ENCODE measurements around the gene GRB7. TPM values are rescaled to one million over a fixed set of nuclear protein-coding genes. Genes with fewer than 3 reads are reported as not detected.
"Not testable (repeated sequence)": the region's sequence is repeated elsewhere in the genome, so short reads cannot be mapped to it uniquely, and the experiment has no call there.

Gene GRB7
- polyA plus RNA-seq, 1 donor from 2014 or later, result not detected

- Mint-ChIP-seq H3K4me1 (peaks cover 46 to 61% (median 56%) of the 10 kb centered on the region in 3 donors), H3K4me3 (peak overlapping the region in 3 of 4 donors; percentile 87 to 94 (median 94)), H3K36me3 (peaks cover 8% of the 10 kb centered on the region), H3K27ac (peak overlapping the region; percentile 98 to 100 (median 100)), H3K27me3 (peaks cover 2% of the 10 kb centered on the region), H3K9me3 (no peaks in the 10 kb centered on the region)
Measured at GRCh38 chr17:39757176-39757662, 19.5 kb downstream of the GRB7 start.

GRCh38 chr17:39757931-39758873 is 20.5 kb downstream of the GRB7 start:
- no peaks in the 10 kb centered on the region for H3K9me3 Mint-ChIP-seq
- peaks cover 48 to 62% (median 52%) of the 10 kb centered on the region in 3 donors for H3K4me1 Mint-ChIP-seq
- H3K27ac Mint-ChIP-seq, result peak overlapping the region; percentile 98 to 100 (median 100)
- peaks cover 8% of the 10 kb centered on the region for H3K36me3 Mint-ChIP-seq
- peaks cover 2% of the 10 kb centered on the region for H3K27me3 Mint-ChIP-seq
- peak overlapping the region; percentile 23 to 94 (median 90) for H3K4me3 Mint-ChIP-seq

GRCh38 chr17:39759204-39759603 is 21.5 kb downstream of the GRB7 start:
- Mint-ChIP-seq H3K9me3 (no peaks in the 10 kb centered on the region), H3K27ac (peak overlapping the region; percentile 98 to 100 (median 100)), H3K36me3 (peaks cover 8% of the 10 kb centered on the region), H3K4me1 (peaks cover 48 to 59% (median 51%) of the 10 kb centered on the region in 3 donors), H3K27me3 (peaks cover 2% of the 10 kb centered on the region), H3K4me3 (peak overlapping the region in 3 of 4 donors; percentile 87 to 94 (median 89))

GRCh38 chr17:39761861-39762496 is 24.2 kb downstream of the GRB7 start:
- no peaks in the 10 kb centered on the region for H3K9me3 Mint-ChIP-seq
- H3K27me3 Mint-ChIP-seq, result peaks cover 2% of the 10 kb centered on the region
- H3K27ac Mint-ChIP-seq, result peak overlapping the region; percentile 29 to 40 (median 39)
- H3K36me3 Mint-ChIP-seq, result peaks cover 13% of the 10 kb centered on the region
- peak overlapping the region in 1 of 4 donors; percentile 41 for H3K4me3 Mint-ChIP-seq
- peaks cover 50 to 62% (median 58%) of the 10 kb centered on the region in 3 donors for H3K4me1 Mint-ChIP-seq

GRCh38 chr17:39763051-39763820 is 25.5 kb downstream of the GRB7 start:
- H3K27ac Mint-ChIP-seq, result peak overlapping the region in 1 of 3 donors; percentile 40
- no peaks in the 10 kb centered on the region for H3K9me3 Mint-ChIP-seq
- H3K4me3 Mint-ChIP-seq, result peak overlapping the region in 1 of 4 donors; percentile 3
- H3K4me1 Mint-ChIP-seq, result peaks cover 50 to 59% (median 55%) of the 10 kb centered on the region in 3 donors
- H3K36me3 Mint-ChIP-seq, result peaks cover 13% of the 10 kb centered on the region
- peaks cover under 1% of the 10 kb centered on the region for H3K27me3 Mint-ChIP-seq

GRCh38 chr17:39764171-39764570 is 26.4 kb downstream of the GRB7 start:
- peaks cover 47 to 58% (median 52%) of the 10 kb centered on the region in 3 donors for H3K4me1 Mint-ChIP-seq
- peak overlapping the region in 2 of 3 donors; percentile 70 to 91 for H3K27ac Mint-ChIP-seq
- H3K4me3 Mint-ChIP-seq, result peak overlapping the region in 1 of 4 donors; percentile 5
- H3K36me3 Mint-ChIP-seq, result peaks cover 10% of the 10 kb centered on the region
- H3K9me3 Mint-ChIP-seq, H3K27me3 Mint-ChIP-seq: not testable (repeated sequence)

GRCh38 chr17:39765175-39765574 is 27.4 kb downstream of the GRB7 start:
- Mint-ChIP-seq H3K27ac (peak overlapping the region; percentile 70 to 91 (median 90)), H3K9me3 (no peaks in the 10 kb centered on the region), H3K4me1 (peaks cover 47 to 60% (median 54%) of the 10 kb centered on the region in 3 donors), H3K27me3 (no peaks in the 10 kb centered on the region), H3K4me3 (peak overlapping the region in 3 of 4 donors; percentile 5 to 71 (median 18)), H3K36me3 (peaks cover 11% of the 10 kb centered on the region)

- H3K27ac Mint-ChIP-seq, result peak overlapping the region; percentile 70 to 91 (median 90)
- peak overlapping the region in 2 of 4 donors; percentile 43 to 74 for H3K4me3 Mint-ChIP-seq
- no peaks in the 10 kb centered on the region for H3K27me3 Mint-ChIP-seq
- no peaks in the 10 kb centered on the region for H3K9me3 Mint-ChIP-seq
- H3K36me3 Mint-ChIP-seq, result peaks cover 11% of the 10 kb centered on the region
- H3K4me1 Mint-ChIP-seq, result peaks cover 52 to 66% (median 60%) of the 10 kb centered on the region in 3 donors
Measured at GRCh38 chr17:39765766-39766165, 28.0 kb downstream of the GRB7 start.

- peaks cover 13% of the 10 kb centered on the region for H3K36me3 Mint-ChIP-seq
- peak overlapping the region; percentile 70 to 90 (median 76) for H3K27ac Mint-ChIP-seq
- H3K27me3 Mint-ChIP-seq, result no peaks in the 10 kb centered on the region
Measured at GRCh38 chr17:39767147-39767546, 29.4 kb downstream of the GRB7 start.

GRCh38 chr17:39769974-39770587 is 32.3 kb downstream of the GRB7 start:
- Mint-ChIP-seq H3K27ac (peak overlapping the region; percentile 87 to 98 (median 89)), H3K4me1 (peaks cover 75 to 88% (median 81%) of the 10 kb centered on the region in 3 donors), H3K4me3 (peak overlapping the region; percentile 54 to 91 (median 72)), H3K9me3 (no peaks in the 10 kb centered on the region), H3K27me3 (no peaks in the 10 kb centered on the region), H3K36me3 (peaks cover 21% of the 10 kb centered on the region)

More at GRCh38 chr17:39767147-39767546, 29.4 kb downstream of the GRB7 start:
- no peaks in the 10 kb centered on the region for H3K9me3 Mint-ChIP-seq
- H3K4me3 Mint-ChIP-seq, result peak overlapping the region in 3 of 4 donors; percentile 43 to 86 (median 74)
- peaks cover 60 to 74% (median 73%) of the 10 kb centered on the region in 3 donors for H3K4me1 Mint-ChIP-seq

GRCh38 chr17:39772415-39772814 is 34.7 kb downstream of the GRB7 start:
- Mint-ChIP-seq H3K27me3 (no peaks in the 10 kb centered on the region), H3K27ac (peak overlapping the region; percentile 89 to 98 (median 96)), H3K9me3 (no peaks in the 10 kb centered on the region), H3K4me3 (peak overlapping the region; percentile 56 to 94 (median 78)), H3K36me3 (peaks cover 23% of the 10 kb centered on the region), H3K4me1 (peaks cover 67 to 77% (median 73%) of the 10 kb centered on the region in 3 donors)

GRCh38 chr17:39772987-39773934 is 35.5 kb downstream of the GRB7 start:
- peaks cover 66 to 80% (median 75%) of the 10 kb centered on the region in 3 donors for H3K4me1 Mint-ChIP-seq
- H3K4me3 Mint-ChIP-seq, result peak overlapping the region; percentile 56 to 94 (median 80)
- no peaks in the 10 kb centered on the region for H3K9me3 Mint-ChIP-seq
- H3K36me3 Mint-ChIP-seq, result peaks cover 28% of the 10 kb centered on the region
- H3K27me3 Mint-ChIP-seq, result no peaks in the 10 kb centered on the region
- H3K27ac Mint-ChIP-seq, result peak overlapping the region; percentile 89 to 98 (median 96)

- Mint-ChIP-seq H3K4me3 (peak overlapping the region; percentile 56 to 96 (median 94)), H3K27ac (peak overlapping the region; percentile 89 to 98 (median 96)), H3K9me3 (no peaks in the 10 kb centered on the region), H3K36me3 (peaks cover 27% of the 10 kb centered on the region), H3K27me3 (no peaks in the 10 kb centered on the region), H3K4me1 (peaks cover 66 to 78% (median 73%) of the 10 kb centered on the region in 3 donors)
Measured at GRCh38 chr17:39774047-39774446, 36.3 kb downstream of the GRB7 start.
